H1 (cell line): Measurements from ENCODE around the gene MGAT5B. TPM values are rescaled to one million over a fixed set of nuclear protein-coding genes. Genes with fewer than 3 reads are reported as not detected.
"Not testable (repeated sequence)": the region's sequence is repeated elsewhere in the genome, so short reads cannot be mapped to it uniquely, and the experiment has no call there.

Source experiments
- CTCF ChIA-PET: fragments of 300-600 bp; sonication (Branson Sonifier 250); formaldehyde crosslinking; loops from one replicate; lab custom pipeline; 2021; ENCODE audit not compliant: partially characterized antibody; lab: Charles Lee
- POLR2A ChIA-PET: fragments of 300-600 bp; sonication (Branson Sonifier 250); formaldehyde crosslinking; loops from one replicate; lab custom pipeline; 2021; ENCODE audit warnings: inconsistent platforms; ENCODE audit not compliant: partially characterized antibody; lab: Charles Lee
- DNase-seq, 2 experiments: peaks; one replicate each; pipeline versions ENCODE4 v3.0.0 to v3.0.0-alpha.2; 2010 to 2022; ENCODE audit warnings: low spot score in 2 of 2, low read depth in 1 of 2, mixed read lengths in 1 of 2
- FAIRE-seq: peaks from 2 replicates; lab custom pipeline; 2011; peaks lifted over from hg19 to GRCh38; lab: Jason Lieb, UNC
- H2AFZ ChIP-seq: 2 replicates; pipeline ENCODE4 v1.8.1; 2012; ENCODE audit warnings: low read length, inconsistent platforms
- H2AK5ac ChIP-seq: 2 replicates; pipeline ENCODE4 v1.6.1; 2013; ENCODE audit warnings: low read depth, low read length
- H2BK120ac ChIP-seq: replicated peaks from 2 replicates; pipeline ENCODE3; 2013; ENCODE audit warnings: low read depth, low read length, inconsistent platforms
- H2BK12ac ChIP-seq: 2 replicates; pipeline ENCODE4 v1.6.1; 2013; ENCODE audit warnings: low read depth, low read length
- H2BK15ac ChIP-seq: 2 replicates; pipeline ENCODE4 v1.6.1; 2013; ENCODE audit warnings: low read length
- H2BK20ac ChIP-seq: 2 replicates; pipeline ENCODE4 v1.6.1; 2013; ENCODE audit warnings: low read length
- H2BK5ac ChIP-seq: 2 replicates; pipeline ENCODE4 v1.6.1; 2013; ENCODE audit warnings: low read depth, low read length
- H3K14ac ChIP-seq: 2 replicates; pipeline ENCODE4 v1.6.1; 2013; ENCODE audit warnings: inconsistent platforms; ENCODE audit not compliant: insufficient read length
- H3K18ac ChIP-seq: 2 replicates; pipeline ENCODE4 v1.6.1; 2013; ENCODE audit warnings: low read length; ENCODE audit errors: extremely low read depth
- H3K23ac ChIP-seq: 2 replicates; pipeline ENCODE4 v1.6.1; 2013; ENCODE audit warnings: inconsistent platforms; ENCODE audit not compliant: insufficient read length
- H3K23me2 ChIP-seq: 2 replicates; pipeline ENCODE4 v1.6.1; 2013; ENCODE audit warnings: low read depth, low read length
- H3K27ac ChIP-seq: 2 replicates; pipeline ENCODE4 v1.6.1; 2011; ENCODE audit warnings: low read depth, low read length, inconsistent platforms
- H3K27me3 ChIP-seq, 4 experiments: replicated peaks in 1 of 4; 1 replicate in 1 of 4; 2 replicates in 3 of 4; pipeline versions ENCODE4 v1.6.1 to v1.8.1; 2011 to 2013; ENCODE audit warnings: low read length in 3 of 4, mild to moderate bottlenecking in 3 of 4, inconsistent platforms in 2 of 4, mixed read lengths in 2 of 4, moderate library complexity in 1 of 4; ENCODE audit not compliant: control insufficient read depth in 3 of 4, insufficient read depth in 3 of 4; ENCODE audit errors: extremely low read depth in 1 of 4
- H3K36me3 ChIP-seq, 4 experiments: 2 replicates each; pipeline versions ENCODE4 v1.6.1 to v1.8.1; 2011 to 2013; ENCODE audit warnings: mild to moderate bottlenecking in 4 of 4, low read length in 3 of 4, moderate library complexity in 2 of 4, control low read depth in 1 of 4, inconsistent platforms in 1 of 4; ENCODE audit not compliant: insufficient read depth in 4 of 4, control insufficient read depth in 2 of 4
- H3K4ac ChIP-seq: replicated peaks from 2 replicates; pipeline ENCODE3; 2013; ENCODE audit warnings: low read length, low read depth, mixed read lengths, inconsistent platforms; ENCODE audit not compliant: insufficient read length
- H3K4me1 ChIP-seq, 4 experiments: replicated peaks in 1 of 4; 1 replicate in 1 of 4; 2 replicates in 3 of 4; pipeline versions ENCODE4 v1.6.1 to v1.8.1; 2011 to 2013; ENCODE audit warnings: low read length in 3 of 4, inconsistent platforms in 2 of 4, mixed read lengths in 1 of 4; ENCODE audit not compliant: insufficient read depth in 4 of 4, control insufficient read depth in 3 of 4
- H3K4me2 ChIP-seq, 2 experiments: 2 replicates each; pipeline versions ENCODE4 v1.6.1 to v1.8.1; 2011 to 2013; ENCODE audit warnings: low read depth in 2 of 2, low read length in 2 of 2, control low read depth in 1 of 2, inconsistent platforms in 1 of 2, mild to moderate bottlenecking in 1 of 2; ENCODE audit not compliant: insufficient read depth in 1 of 2
- H3K4me3 ChIP-seq, 4 experiments: fragments of 200-600, 300-600 bp in 1 of 4; sonication (generic), shearing (Covaris generic), sonication (Bioruptor Twin) in 1 of 4; 2 replicates each; pipeline versions ENCODE4 v1.5.1 to v1.8.1; 2011 to 2016; ENCODE audit warnings: low read length in 4 of 4, low read depth in 3 of 4, control low read depth in 2 of 4, inconsistent platforms in 2 of 4, mild to moderate bottlenecking in 2 of 4, mixed read lengths in 1 of 4, moderate library complexity in 1 of 4; ENCODE audit not compliant: insufficient read depth in 2 of 4; ENCODE audit errors: extremely low read depth in 1 of 4
- H3K56ac ChIP-seq: replicated peaks from 2 replicates; pipeline ENCODE3; 2013; ENCODE audit warnings: low read depth, mild to moderate bottlenecking, mixed read lengths, low read length, inconsistent platforms; ENCODE audit not compliant: insufficient read length
- H3K79me1 ChIP-seq: 2 replicates; pipeline ENCODE4 v1.6.1; 2013; ENCODE audit warnings: low read depth, low read length, control low read depth
- H3K79me2 ChIP-seq, 2 experiments: 2 replicates each; pipeline versions ENCODE4 v1.6.1 to v1.8.1; 2012 to 2013; ENCODE audit warnings: low read length in 2 of 2, mild to moderate bottlenecking in 2 of 2, inconsistent platforms in 1 of 2; ENCODE audit not compliant: insufficient read depth in 2 of 2, control insufficient read depth in 1 of 2
- H3K9ac ChIP-seq, 4 experiments: replicated peaks in 1 of 4; 1 replicate in 1 of 4; 2 replicates in 3 of 4; pipeline versions ENCODE4 v1.6.1 to v1.8.1; 2011 to 2013; ENCODE audit warnings: low read depth in 3 of 4, low read length in 3 of 4, control low read depth in 2 of 4, mild to moderate bottlenecking in 2 of 4, moderate library complexity in 2 of 4, inconsistent platforms in 1 of 4; ENCODE audit errors: extremely low read depth in 1 of 4
- H3K9me3 ChIP-seq, 2 experiments: 2 replicates each; pipeline versions ENCODE4 v1.6.1 to v1.8.1; 2012 to 2013; ENCODE audit warnings: mild to moderate bottlenecking in 2 of 2, moderate library complexity in 2 of 2, control low read depth in 1 of 2, inconsistent platforms in 1 of 2, low read depth in 1 of 2, low read length in 1 of 2, mixed read lengths in 1 of 2; ENCODE audit not compliant: insufficient read depth in 2 of 2
- H4K20me1 ChIP-seq, 2 experiments: replicated peaks in 1 of 2; 2 replicates each; pipeline versions ENCODE3 to v1.8.1; 2011 to 2013; ENCODE audit warnings: inconsistent platforms in 2 of 2, low read length in 2 of 2, mild to moderate bottlenecking in 1 of 2; ENCODE audit not compliant: insufficient read depth in 2 of 2, control insufficient read depth in 1 of 2
- H4K5ac ChIP-seq: 2 replicates; pipeline ENCODE4 v1.6.1; 2013; ENCODE audit warnings: low read length, low read depth, mixed read lengths, inconsistent platforms; ENCODE audit not compliant: insufficient read length
- H4K8ac ChIP-seq: 2 replicates; pipeline ENCODE4 v1.8.0; 2013; ENCODE audit warnings: mild to moderate bottlenecking, moderate library complexity, low read length, inconsistent platforms; ENCODE audit not compliant: insufficient read depth; ENCODE audit errors: extremely low read depth
- H4K91ac ChIP-seq: replicated peaks from 2 replicates; pipeline ENCODE3; 2013; ENCODE audit warnings: low read length, mixed read lengths, inconsistent platforms; ENCODE audit not compliant: insufficient read length
- WGBS, 2 experiments: shearing (Covaris generic) in 1 of 2; methylation state at CpG; one replicate each; pipeline versions ENCODE4 v1.1.6 to v1.1.7; 2013 to 2015; ENCODE audit warnings: low lambda C conversion rate in 2 of 2, mixed read lengths in 2 of 2, inconsistent platforms in 1 of 2, low coverage in 1 of 2, missing lambda C conversion rate in 1 of 2; ENCODE audit not compliant: insufficient replicate concordance in 2 of 2, insufficient coverage in 1 of 2, insufficient read length in 1 of 2; ENCODE audit errors: extremely low coverage in 1 of 2, missing lambda C conversion rate in 1 of 2; 5-methylcytosine and 5-hydroxymethylcytosine counted together
- polyA plus RNA-seq, 7 experiments: library from polyadenylated mRNA; depleted of rRNA in 3 of 7; stranded (reverse) in 5 of 7; unstranded in 2 of 7; fragments of >200 nt in 5 of 7; fragments of 200-250 nt in 2 of 7; gene quantifications; 1 replicate in 5 of 7; 2 replicates in 1 of 7; 4 replicates in 1 of 7; pipeline versions ENCODE4 v1.2.1 to v1.2.3, GENCODE V29; 2011 to 2013; ENCODE audit warnings: missing spikeins in 2 of 7, mixed read lengths in 2 of 7
- total RNA-seq: library from RNA; stranded (reverse); fragmentation: NEBNext Ultra II Directional; extraction: Animal tissue kit (Norgen Biotek cat#: 25700); gene quantifications from 2 replicates; pipeline ENCODE4 v1.2.1, GENCODE V29; 2021

Gene MGAT5B
- total and polyA plus RNA-seq, 2 of the 8 experiments (the other 6 are each of a cell fraction or from before 2014, with no cell fraction given), result 7.9 to 8.2 TPM

DNA sequence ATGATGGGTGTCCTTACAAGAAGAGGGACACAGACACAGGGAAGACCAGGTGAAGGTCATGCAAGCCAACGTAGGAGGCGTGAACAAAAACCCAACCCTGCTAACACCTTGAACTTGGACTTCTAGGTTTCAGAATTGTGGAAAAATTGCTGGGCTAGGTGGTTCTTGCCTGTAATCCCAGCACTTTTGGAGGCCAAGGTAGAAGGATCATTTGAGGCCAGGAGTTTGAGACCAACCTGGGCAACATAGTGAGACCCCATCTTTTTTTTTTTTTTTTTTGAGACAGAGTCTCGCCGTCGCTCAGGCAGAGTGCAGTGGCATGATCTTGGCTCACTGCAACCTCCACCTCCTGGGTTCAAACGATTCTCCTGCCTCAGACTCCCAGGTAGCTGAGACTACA is 25.1 kb upstream of the MGAT5B start:
- H4K91ac ChIP-seq, H3K79me1 ChIP-seq, DNase-seq, H3K4ac ChIP-seq, POLR2A ChIA-PET, H2BK15ac ChIP-seq, H4K20me1 ChIP-seq, H2BK20ac ChIP-seq, H3K23ac ChIP-seq, H3K79me2 ChIP-seq, H3K4me2 ChIP-seq, H3K18ac ChIP-seq, H2AFZ ChIP-seq, H4K5ac ChIP-seq, H4K8ac ChIP-seq, H3K14ac ChIP-seq, H3K27ac ChIP-seq, H3K56ac ChIP-seq, H2AK5ac ChIP-seq, H2BK120ac ChIP-seq, H2BK12ac ChIP-seq, FAIRE-seq, H3K9ac ChIP-seq, H3K36me3 ChIP-seq, H3K4me3 ChIP-seq, H3K9me3 ChIP-seq, H2BK5ac ChIP-seq: not testable (repeated sequence)
- peaks cover 0 to 12% (median 10%) of the 10 kb centered on the region in 4 experiments; a peak in 5 of 7 replicates for H3K27me3 ChIP-seq
- peaks cover 3 to 23% (median 10%) of the 10 kb centered on the region in 4 experiments for H3K4me1 ChIP-seq
- CTCF ChIA-PET, result interaction anchor here (0.7 to 1.5 kb wide), 4 partner anchors 9 to 105 kb away, joined by 3 to 5 read pairs (median 3); partner anchors contain the start of gene MFSD11
- H3K23me2 ChIP-seq, result peaks cover 14% of the 10 kb centered on the region; the same call in 1 of the 2 replicates
- WGBS, 2 experiments, result 88% methylated on average over 3 of the region's 6 CpGs; no CpG with 5 or more reads in 1 of the 2 experiments
